Erythroblast (primary cell): ENCODE data around the gene SVOPL.

Source experiments
- GATA1 ChIP-seq: IDR thresholded peaks from 2 replicates; pipeline ENCODE4 v1.6.1; 2011; ENCODE audit warnings: low read depth, mild to moderate bottlenecking, control low read depth, low read length, moderate library complexity
- POLR2A ChIP-seq: IDR thresholded peaks from 2 replicates; pipeline ENCODE4 v1.6.1; 2011; ENCODE audit warnings: mild to moderate bottlenecking, low read length

GRCh38 chr7:138565451-138566114, 135.6 kb downstream of the SVOPL start:
- no peak for TF ChIP-seq POLR2A
- TF ChIP-seq GATA1 = no peak
